NCI-H460 (cell line): Measurements from ENCODE around the gene TCF25. TPM values are rescaled to one million over a fixed set of nuclear protein-coding genes. Genes with fewer than 3 reads are reported as not detected.

Source experiments
- DNase-seq: peaks from one replicate; pipeline ENCODE4 v3.0.0-alpha.2; 2016; ENCODE audit warnings: low read depth; ENCODE audit errors: extremely low read depth
- total RNA-seq: library from RNA; depleted of rRNA; stranded (reverse); fragments of >200 nt; shearing (Covaris generic); gene quantifications from 2 replicates; pipeline ENCODE4 v1.2.3, GENCODE V29; 2014

The TCF25 gene
- total RNA-seq, 1 experiment from 2014 or later, result 71.4 TPM

DNA sequence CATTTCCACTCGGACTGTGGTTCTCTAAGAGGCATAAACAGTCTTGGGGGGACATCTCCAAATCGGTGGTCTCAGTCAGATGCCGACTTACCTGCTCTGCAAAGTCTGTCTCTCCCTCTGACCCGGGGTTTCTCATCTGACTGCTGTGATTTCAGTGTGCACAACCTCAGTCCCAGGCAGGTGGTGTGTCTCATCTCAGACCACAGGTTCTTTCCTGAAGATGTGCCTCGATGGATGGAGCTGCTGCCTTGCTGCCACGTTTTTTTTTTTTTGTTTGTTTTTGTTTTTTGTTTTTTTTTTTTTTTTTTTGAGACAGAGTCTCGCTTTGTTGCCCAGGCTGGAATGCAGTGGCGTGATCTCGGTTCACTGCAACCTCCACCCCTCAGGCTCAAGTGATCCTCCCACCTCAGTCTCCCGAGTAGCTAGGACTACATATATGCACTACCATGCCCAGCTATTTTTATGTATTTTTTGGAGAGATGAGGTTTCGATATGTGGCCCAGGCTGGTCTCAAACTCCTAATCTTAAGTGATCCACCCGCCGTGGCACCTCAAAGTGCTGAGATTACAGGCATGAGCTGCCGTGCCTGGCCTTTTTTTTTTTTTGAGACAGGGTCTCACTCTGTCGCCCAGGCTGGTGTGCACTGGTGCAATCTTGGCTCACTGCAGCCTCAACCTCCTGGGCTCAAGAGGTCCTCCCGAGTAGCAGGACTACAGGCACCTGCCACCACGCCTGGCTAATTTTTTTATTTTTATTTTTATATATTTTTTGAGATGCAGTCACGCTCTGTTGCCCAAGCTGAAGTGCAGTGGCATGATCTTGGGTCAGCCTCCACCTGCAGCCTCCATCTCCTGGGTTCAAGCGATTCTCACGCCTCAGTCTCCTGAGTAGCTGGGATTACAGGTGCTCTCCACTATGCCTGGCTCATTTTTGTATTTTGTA lies 29.7 kb upstream of the TCF25 start:
- DNase-seq, result no peak

GRCh38 chr16:89844739-89845339 lies 28.6 kb upstream of the TCF25 start:
- no peak for DNase-seq

- DNase-seq, result no peak
Measured at GRCh38 chr16:89845417-89845816, 28.0 kb upstream of the TCF25 start.

GRCh38 chr16:89847051-89847939 lies 26.1 kb upstream of the TCF25 start:
- no peak for DNase-seq

GRCh38 chr16:89847940-89848297 lies 25.5 kb upstream of the TCF25 start:
- no peak for DNase-seq

DNA sequence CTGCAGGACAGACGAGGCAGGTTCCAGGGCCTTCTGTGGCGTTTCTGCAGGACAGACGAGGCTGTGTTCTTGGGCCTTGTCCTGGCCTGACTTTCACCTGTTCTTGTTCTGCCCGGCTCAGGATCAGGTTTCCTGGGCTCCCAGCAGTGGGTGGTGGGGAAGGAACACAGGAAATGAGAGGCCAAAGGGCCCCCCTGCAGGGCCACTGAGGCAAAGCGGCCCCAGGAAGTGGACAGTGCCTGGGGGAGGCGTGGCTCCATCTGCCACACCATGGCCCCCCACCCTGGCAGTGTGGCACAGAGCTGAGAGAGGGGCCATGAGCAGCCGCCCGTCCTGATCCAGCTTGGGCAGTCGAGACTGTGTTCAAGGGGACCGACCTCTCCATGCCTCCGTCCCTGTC lies 24.4 kb upstream of the TCF25 start:
- no peak for DNase-seq

- DNase-seq, result no peak
Measured at GRCh38 chr16:89853306-89853993, 19.9 kb upstream of the TCF25 start.

DNA sequence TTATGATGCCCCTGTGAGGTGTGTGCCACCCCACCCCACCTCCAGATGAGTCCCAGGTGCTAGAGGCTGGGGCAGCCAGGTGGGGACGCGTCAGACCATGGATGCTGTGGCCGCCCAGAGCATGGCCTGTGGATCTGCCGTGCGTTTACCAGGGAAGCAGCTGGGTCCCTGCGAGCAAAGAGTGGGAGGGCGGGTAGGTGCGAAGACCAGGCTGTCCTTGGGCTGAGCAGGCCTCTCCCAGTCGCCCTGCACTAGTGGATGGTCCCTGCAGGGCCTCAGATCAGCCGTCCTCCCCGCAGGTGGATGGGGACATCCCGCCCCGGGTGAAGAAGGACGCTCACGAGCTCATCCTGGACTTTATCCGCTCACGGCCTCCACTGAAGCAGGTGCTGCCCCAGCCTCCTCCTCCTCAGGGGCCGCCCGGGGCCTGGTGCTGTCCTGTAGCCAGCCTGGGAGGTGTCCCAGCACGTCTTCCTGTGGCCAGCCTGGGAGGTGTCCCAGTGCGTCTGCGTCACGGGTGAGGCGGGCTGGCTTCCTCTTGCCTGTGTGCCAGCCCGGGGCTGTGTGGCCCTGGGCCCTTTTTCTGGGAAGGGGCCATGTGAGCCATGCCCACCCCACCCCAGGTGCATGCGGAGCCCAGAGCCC lies 18.0 kb upstream of the TCF25 start:
- DNase-seq, result no peak

DNA sequence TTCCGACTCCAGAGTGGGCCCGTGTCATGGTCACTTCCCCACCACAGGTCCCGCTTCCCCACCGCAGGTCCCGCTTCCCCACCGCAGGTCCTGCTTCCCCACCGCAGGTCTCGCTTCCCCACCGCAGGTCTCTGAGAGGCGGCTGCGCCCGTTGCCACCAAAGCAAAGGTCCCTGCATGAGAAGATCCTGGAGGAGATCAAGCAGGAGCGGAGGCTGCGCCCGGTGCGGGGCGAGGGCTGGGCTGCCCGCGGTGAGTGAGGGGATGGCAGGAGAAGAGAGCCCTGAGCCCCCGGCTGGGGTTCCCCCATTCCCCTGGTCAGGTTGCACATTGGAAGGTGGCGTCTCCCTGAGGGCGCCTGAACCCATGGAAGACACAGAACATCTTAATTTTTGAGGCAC lies 17.4 kb upstream of the TCF25 start:
- DNase-seq, result no peak

DNA sequence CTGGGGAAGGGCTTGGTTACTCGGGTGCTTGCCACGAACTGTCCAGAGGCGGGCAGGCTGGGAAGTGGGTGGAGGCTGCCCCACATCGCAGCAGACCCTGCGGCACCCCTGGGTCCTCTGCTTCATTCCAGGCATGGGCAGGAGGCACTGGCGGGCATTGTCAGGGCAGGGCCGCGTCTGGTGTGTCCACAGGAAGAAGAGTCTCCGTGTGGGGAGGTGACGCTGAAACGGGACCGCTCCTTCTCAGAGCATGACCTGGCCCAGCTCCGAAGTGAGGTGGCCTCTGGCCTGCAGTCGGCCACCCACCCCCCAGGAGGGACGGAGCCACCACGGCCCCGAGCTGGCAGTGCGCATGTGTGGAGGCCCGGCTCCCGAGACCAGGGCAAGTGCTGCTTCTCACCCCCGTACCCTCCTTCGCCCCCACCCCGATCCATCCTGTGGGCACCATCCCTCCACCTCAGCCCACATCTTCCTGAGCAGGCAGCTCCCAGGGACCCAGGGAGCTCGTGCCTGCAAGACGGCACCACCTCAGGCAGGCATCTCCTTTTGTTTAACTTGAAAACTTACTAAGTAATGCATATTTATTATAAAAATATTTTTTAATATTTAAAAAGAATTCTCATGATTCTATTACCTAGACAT lies 14.3 kb upstream of the TCF25 start:
- no peak for DNase-seq

GRCh38 chr16:89859615-89860007 lies 13.8 kb upstream of the TCF25 start:
- no peak for DNase-seq

DNA sequence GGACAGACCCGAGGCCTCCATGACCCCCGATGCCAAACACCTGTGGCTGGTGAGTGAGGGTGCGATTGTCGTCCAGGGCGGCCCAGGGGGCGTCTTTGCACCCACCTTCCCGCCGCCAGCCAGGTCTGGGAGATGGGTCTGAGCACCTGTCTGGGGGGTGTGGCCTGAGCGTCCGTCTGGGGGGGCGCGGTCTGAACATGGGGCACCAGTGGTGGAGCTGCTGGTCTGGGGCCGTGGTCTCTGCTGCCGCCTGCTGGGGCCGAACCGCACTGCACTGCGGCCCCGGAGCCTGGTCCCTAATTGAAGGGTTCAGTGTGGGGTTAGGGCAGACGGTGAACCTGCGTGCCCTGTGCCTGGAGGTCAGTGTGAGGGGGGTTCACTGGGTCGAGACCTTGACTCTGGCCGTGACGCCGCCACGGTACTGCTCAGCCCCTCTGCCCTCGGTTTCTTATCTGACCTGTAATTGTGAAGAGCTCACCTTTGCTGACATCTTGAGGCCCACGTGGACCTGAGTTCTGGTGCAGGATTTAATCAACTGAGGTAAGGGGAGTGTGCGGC lies 12.6 kb upstream of the TCF25 start:
- peak; percentile 46 for DNase-seq

- no peak for DNase-seq
Measured at GRCh38 chr16:89861648-89862047, 11.7 kb upstream of the TCF25 start.

GRCh38 chr16:89862732-89863131 lies 10.7 kb upstream of the TCF25 start:
- DNase-seq, result no peak

- DNase-seq, result no peak
Measured at GRCh38 chr16:89863741-89864526, 9.5 kb upstream of the TCF25 start.

- DNase-seq, result no peak
Measured at GRCh38 chr16:89864527-89864820, 8.9 kb upstream of the TCF25 start.

DNA sequence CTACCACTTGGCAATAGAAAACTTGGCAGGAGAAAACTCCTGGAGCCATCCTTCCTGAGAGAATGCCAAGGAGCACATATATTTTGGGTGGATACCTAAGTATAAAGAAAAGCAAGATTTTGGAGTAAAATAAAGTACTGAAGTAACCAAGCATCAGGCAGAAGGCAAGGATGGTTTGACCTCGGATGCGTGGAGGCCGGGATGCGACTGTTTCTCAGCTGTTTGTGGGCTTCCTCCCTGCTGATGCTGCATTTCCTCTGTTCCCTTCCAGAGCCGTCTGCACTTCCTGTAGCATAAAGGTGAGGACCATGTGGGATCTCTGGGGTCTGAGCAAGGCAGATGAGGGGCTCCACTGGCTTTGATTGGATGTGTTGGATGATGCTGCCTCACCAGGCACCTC lies 5.5 kb upstream of the TCF25 start:
- no peak for DNase-seq

DNA sequence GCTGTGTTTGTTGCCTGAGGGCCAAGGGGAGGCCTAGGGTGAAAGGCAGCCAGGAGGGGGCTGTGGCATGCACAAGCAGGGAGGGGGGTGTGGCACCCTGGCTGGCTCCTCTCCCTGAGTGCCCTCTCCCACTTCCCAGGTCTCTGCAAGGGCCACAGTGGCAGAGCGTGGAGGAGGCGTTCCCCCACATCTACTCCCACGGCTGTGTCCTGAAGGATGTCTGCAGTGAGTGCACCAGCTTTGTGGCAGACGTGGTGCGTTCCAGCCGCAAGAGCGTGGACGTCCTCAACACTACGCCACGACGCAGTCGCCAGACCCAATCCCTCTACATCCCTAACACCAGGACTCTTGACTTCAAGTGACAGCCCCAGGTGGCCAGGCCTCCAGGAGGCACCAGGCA lies 3.5 kb upstream of the TCF25 start:
- no peak for DNase-seq

DNA sequence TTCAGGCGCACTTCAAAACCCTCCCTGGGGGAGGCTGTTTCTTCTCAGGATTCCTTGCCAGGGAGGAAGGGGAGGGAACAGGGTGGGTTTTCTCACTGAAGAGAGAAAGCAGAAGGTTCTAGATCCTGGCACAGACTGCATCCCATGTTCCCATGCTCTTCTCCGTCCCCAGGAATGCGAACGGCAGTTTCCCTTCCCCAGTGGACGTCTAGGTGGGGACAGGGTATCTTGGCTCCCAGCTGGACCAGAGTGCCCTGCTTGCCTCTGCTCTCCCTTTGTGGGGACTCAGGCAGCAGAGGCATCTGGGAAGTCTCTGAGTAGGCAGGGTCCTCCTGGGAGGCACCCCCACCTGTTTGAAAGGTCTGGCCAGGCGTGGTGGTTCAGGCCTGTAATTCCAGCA lies 3.0 kb upstream of the TCF25 start:
- no peak for DNase-seq
